ENCODE measurements around the gene ITPRID1. TPM values are rescaled to one million over a fixed set of nuclear protein-coding genes. Genes with fewer than 3 reads are reported as not detected.

The ITPRID1 gene
- total RNA-seq, 1 experiment from 2014 or later = not detected

- Histone ChIP-seq H3K4me2 (no peak overlapping the region), H3K9me3 (ENCODE audit: insufficient read depth, low read depth) (peaks cover 6% of the 10 kb centered on the region; the same call in 1 of the 2 replicates), H3K27ac (no peak overlapping the region), H2AFZ (no peak overlapping the region), H3F3A (ENCODE audit: insufficient read depth, low read depth) (no peaks in the 10 kb centered on the region), H3K4me1 (replicated peaks; ENCODE audit: insufficient read depth) (no peaks in the 10 kb centered on the region), H3K27me3 (ENCODE audit: insufficient read depth, low read depth) (peaks cover 13% of the 10 kb centered on the region; the same call in 1 of the 2 replicates), H3K9me2 (ENCODE audit: insufficient read depth) (no peaks in the 10 kb centered on the region), H3K4me3 (no peak overlapping the region), H4K20me1 (ENCODE audit: insufficient read depth) (no peaks in the 10 kb centered on the region), H3K79me2 (ENCODE audit: low read depth) (no peaks in the 10 kb centered on the region), H3K36me3 (ENCODE audit: low read depth) (no peaks in the 10 kb centered on the region)
- no TSS peak for BruUV-seq (replicated peaks)
- intact Hi-C loops (cut with micrococcal nuclease; ENCODE audit: unreplicated experiment) = no loop called here
- ChIA-PET POLR2A (ENCODE audit: unreplicated experiment) (no interaction called here), CTCF (no interaction called here)
- TF ChIP-seq EZH2 (IDR thresholded peaks at IDR 0.05; ENCODE audit: low read depth) (no peak), CTCF (conservative IDR thresholded peaks at IDR 0.05) (no peak)
- DNase-seq = no peak
Observed at GRCh38 chr7:31663072-31663471, 149.2 kb downstream of the ITPRID1 start.

GRCh38 chr7:31664890-31665289, 151.0 kb downstream of the ITPRID1 start:
- H3K79me2 ChIP-seq (ENCODE audit: low read depth) = no peaks in the 10 kb centered on the region
- H4K20me1 ChIP-seq (ENCODE audit: insufficient read depth) = no peaks in the 10 kb centered on the region
- no peaks in the 10 kb centered on the region for H3K36me3 ChIP-seq (ENCODE audit: low read depth)
- no peak overlapping the region for H3K27ac ChIP-seq
- DNase-seq = no peak
- intact Hi-C loops (cut with micrococcal nuclease; ENCODE audit: unreplicated experiment) = no loop called here
- H3K4me1 ChIP-seq (replicated peaks; ENCODE audit: insufficient read depth) = no peaks in the 10 kb centered on the region
- no peak overlapping the region for H3K4me3 ChIP-seq
- H3K4me2 ChIP-seq = no peak overlapping the region
- BruUV-seq (replicated peaks) = no TSS peak
- TF ChIP-seq EZH2 (IDR thresholded peaks at IDR 0.05; ENCODE audit: low read depth) = no peak
- TF ChIP-seq CTCF (conservative IDR thresholded peaks at IDR 0.05) = no peak
- no peaks in the 10 kb centered on the region for H3K9me2 ChIP-seq (ENCODE audit: insufficient read depth)
- H2AFZ ChIP-seq = no peak overlapping the region
- ChIA-PET POLR2A (ENCODE audit: unreplicated experiment) (no interaction called here), CTCF (no interaction called here)
- H3F3A ChIP-seq (ENCODE audit: insufficient read depth, low read depth) = no peaks in the 10 kb centered on the region
- H3K9me3 ChIP-seq (ENCODE audit: insufficient read depth, low read depth) = peaks cover 4% of the 10 kb centered on the region; the same call in 1 of the 2 replicates
- H3K27me3 ChIP-seq (ENCODE audit: insufficient read depth, low read depth) = peaks cover 13% of the 10 kb centered on the region; the same call in 1 of the 2 replicates

DNA sequence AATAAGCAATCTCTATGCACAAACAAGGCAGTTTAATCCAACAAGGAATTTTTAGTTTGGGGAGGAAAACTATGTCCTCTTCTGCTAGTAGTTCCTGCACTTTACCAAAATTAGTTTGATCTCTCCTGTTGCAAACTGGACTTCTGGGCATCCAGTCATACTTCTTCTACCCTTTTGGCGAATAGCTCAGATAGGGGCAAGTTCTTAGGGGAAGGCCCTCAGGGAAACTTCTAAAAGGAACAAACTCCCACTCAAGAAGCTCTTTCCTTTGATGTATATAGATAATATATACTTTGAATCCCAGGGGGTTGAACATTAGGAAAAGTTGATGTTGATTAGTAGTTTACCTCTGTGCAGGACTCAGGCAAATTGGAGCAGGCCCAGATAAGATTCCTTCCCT, 151.7 kb downstream of the ITPRID1 start:
- POLR2A ChIA-PET (ENCODE audit: unreplicated experiment) = no interaction called here
- Histone ChIP-seq H3K27ac (no peak overlapping the region), H3K4me1 (replicated peaks; ENCODE audit: insufficient read depth) (no peaks in the 10 kb centered on the region), H3K4me2 (no peak overlapping the region), H3K4me3 (no peak overlapping the region), H3K9me2 (ENCODE audit: insufficient read depth) (no peaks in the 10 kb centered on the region), H3K79me2 (ENCODE audit: low read depth) (no peaks in the 10 kb centered on the region), H3K36me3 (ENCODE audit: low read depth) (no peaks in the 10 kb centered on the region), H3K9me3 (ENCODE audit: insufficient read depth, low read depth) (no peaks in the 10 kb centered on the region), H3F3A (ENCODE audit: insufficient read depth, low read depth) (no peaks in the 10 kb centered on the region), H4K20me1 (ENCODE audit: insufficient read depth) (no peaks in the 10 kb centered on the region), H2AFZ (no peak overlapping the region), H3K27me3 (ENCODE audit: insufficient read depth, low read depth) (peaks cover 13% of the 10 kb centered on the region; the same call in 1 of the 2 replicates)
- CTCF ChIA-PET = no interaction called here
- no peak for TF ChIP-seq EZH2 (IDR thresholded peaks at IDR 0.05; ENCODE audit: low read depth)
- TF ChIP-seq CTCF (conservative IDR thresholded peaks at IDR 0.05) = no peak
- no peak for DNase-seq
- intact Hi-C loops (cut with micrococcal nuclease; ENCODE audit: unreplicated experiment) = no loop called here
- no TSS peak for BruUV-seq (replicated peaks)
